GM12878 (cell line): ENCODE data around the gene OSBPL7. TPM values are rescaled to one million over a fixed set of nuclear protein-coding genes. Genes with fewer than 3 reads are reported as not detected.

Source experiments
- ATAC-seq: fragments of 200-7000 bp; cut with Tn5 transposase; 3 replicates; pipeline ENCODE4 v1.9.1; 2020; ENCODE audit warnings: mild to moderate bottlenecking, moderate library complexity
- BruUV-seq: library from RNA; stranded (reverse); fragments of 400-500 nt; replicated peaks from 2 replicates; lab custom pipeline; 2021; lab: Mats Ljungman, UMichigan
- CTCF ChIA-PET: fragments of 300-600 bp; sonication (Branson Sonifier 250); formaldehyde crosslinking; extraction: SDS; loops from one replicate; lab custom pipeline; 2021; ENCODE audit warnings: inconsistent platforms; lab: Yijun Ruan, JAX
- POLR2A ChIA-PET: fragments of 350-600 bp; formaldehyde crosslinking; extraction: SDS; loops from one replicate; lab custom pipeline; 2021; ENCODE audit warnings: inconsistent platforms; lab: Charles Lee
- RAD21 ChIA-PET: fragments of 300-600 bp; sonication (Branson Sonifier 250); formaldehyde crosslinking; loops from one replicate; lab custom pipeline; 2023; ENCODE audit warnings: antibody characterized with exemption; ENCODE audit not compliant: unreplicated experiment; lab: Charles Lee
- SMC1A ChIA-PET: fragments of 300-600 bp; sonication (Branson Sonifier 250); formaldehyde crosslinking; loops from one replicate; lab custom pipeline; 2023; ENCODE audit not compliant: unreplicated experiment, uncharacterized antibody; lab: Charles Lee
- DNase-seq: peaks from one replicate; pipeline ENCODE4 v3.0.0-alpha.2; 2011; ENCODE audit warnings: low read depth, low spot score
- FAIRE-seq: peaks from 3 replicates; lab custom pipeline; 2011; peaks lifted over from hg19 to GRCh38; lab: Jason Lieb, UNC
- H2AFZ ChIP-seq: 2 replicates; pipeline ENCODE4 v1.6.0; 2011; ENCODE audit warnings: low read depth, low read length, control low read depth; ENCODE audit not compliant: control insufficient read depth
- H3K27ac ChIP-seq: 2 replicates; pipeline ENCODE4 v1.5.1; 2011; ENCODE audit warnings: control low read depth; ENCODE audit not compliant: control insufficient read depth, insufficient read depth
- H3K27me3 ChIP-seq, 2 experiments: replicated peaks in 1 of 2; 2 replicates each; pipeline versions ENCODE4 v1.6.0 to v1.6.1; 2011; ENCODE audit warnings: low read length in 1 of 2; ENCODE audit not compliant: control insufficient read depth in 2 of 2, insufficient read depth in 2 of 2
- H3K36me3 ChIP-seq, 2 experiments: 2 replicates each; pipeline ENCODE4 v1.5.1; 2011; ENCODE audit warnings: low read length in 1 of 2; ENCODE audit not compliant: control insufficient read depth in 2 of 2, insufficient read depth in 2 of 2
- H3K4me1 ChIP-seq: 2 replicates; pipeline ENCODE4 v1.6.1; 2011; ENCODE audit warnings: mild to moderate bottlenecking, low read length, moderate library complexity, mixed read lengths; ENCODE audit not compliant: control insufficient read depth, insufficient read depth
- H3K4me2 ChIP-seq: 2 replicates; pipeline ENCODE4 v1.6.0; 2011; ENCODE audit warnings: control low read depth; ENCODE audit not compliant: control insufficient read depth, insufficient read depth
- H3K4me3 ChIP-seq: fragments of 200-600 bp; sonication (generic); 2 replicates; pipeline ENCODE4 v1.5.1; 2016
- H3K79me2 ChIP-seq: 2 replicates; pipeline ENCODE4 v1.6.0; 2011; ENCODE audit warnings: low read length; ENCODE audit not compliant: control insufficient read depth, insufficient read depth
- H3K9ac ChIP-seq: 2 replicates; pipeline ENCODE4 v1.8.0; 2011; ENCODE audit warnings: low read length, control low read depth, mixed read lengths; ENCODE audit not compliant: control insufficient read depth, insufficient read depth
- H3K9me3 ChIP-seq: replicated peaks from 3 replicates; pipeline ENCODE4 v1.5.1; 2011; ENCODE audit warnings: mild to moderate bottlenecking, low read length; ENCODE audit not compliant: control insufficient read depth, insufficient read depth
- H4K20me1 ChIP-seq: 2 replicates; pipeline ENCODE4 v1.6.0; 2011; ENCODE audit not compliant: control insufficient read depth, insufficient read depth
- BACH1 ChIP-seq: fragments of 450-650 bp; IDR thresholded peaks from 2 replicates; pipeline ENCODE4 v1.6.1; 2017; ENCODE audit warnings: mild to moderate bottlenecking, borderline replicate concordance
- CHD2 ChIP-seq: IDR thresholded peaks from 2 replicates; pipeline ENCODE4 v1.6.1; 2011; ENCODE audit warnings: low read depth, low read length, improper control_type of control experiment, borderline replicate concordance
- EZH2 ChIP-seq: IDR thresholded peaks from 2 replicates; pipeline ENCODE4 v1.6.1; 2012; ENCODE audit warnings: low read depth, mild to moderate bottlenecking, control low read depth, inconsistent platforms, low read length, borderline replicate concordance; ENCODE audit not compliant: control insufficient read depth
- MEF2B ChIP-seq: fragments of 450-650 bp; IDR thresholded peaks from 2 replicates; pipeline ENCODE4 v1.6.1; 2018; ENCODE audit warnings: mild to moderate bottlenecking, moderate library complexity; ENCODE audit not compliant: partially characterized antibody, poor library complexity, severe bottlenecking
- NR2C2 ChIP-seq: IDR thresholded peaks from 2 replicates; pipeline ENCODE4 v1.6.1; 2011; ENCODE audit warnings: borderline replicate concordance, low read depth; ENCODE audit not compliant: control insufficient read depth, insufficient read length
- NR2F1 ChIP-seq: fragments of 450-650 bp; conservative IDR thresholded peaks from 2 replicates; pipeline ENCODE4 v1.6.1; 2017; ENCODE audit warnings: mild to moderate bottlenecking
- PML ChIP-seq: IDR thresholded peaks from 2 replicates; pipeline ENCODE4 v1.6.1; 2012; ENCODE audit warnings: low read length, inconsistent platforms
- POLR2A ChIP-seq: IDR thresholded peaks from 2 replicates; pipeline ENCODE4 v1.6.1; 2011; ENCODE audit warnings: low read depth, mild to moderate bottlenecking, low read length
- SMAD5 ChIP-seq: IDR thresholded peaks from 2 replicates; pipeline ENCODE4 v1.6.1; 2016; ENCODE audit warnings: antibody characterized with exemption, low read depth
- SMC3 ChIP-seq: IDR thresholded peaks from 2 replicates; pipeline ENCODE4 v1.6.1; 2011; ENCODE audit warnings: low read length, improper control_type of control experiment, borderline replicate concordance
- SUZ12 ChIP-seq: fragments of 200-600 bp; sonication (generic); IDR thresholded peaks from one replicate; pipeline ENCODE4 v1.6.1; 2018; ENCODE audit warnings: antibody characterized with exemption, mild to moderate bottlenecking; ENCODE audit not compliant: unreplicated experiment
- TCF12 ChIP-seq: IDR thresholded peaks from 2 replicates; pipeline ENCODE4 v1.6.1; 2011; ENCODE audit warnings: low read depth, mild to moderate bottlenecking, low read length
- YY1 ChIP-seq: IDR thresholded peaks from 2 replicates; pipeline ENCODE4 v1.6.1; 2011; ENCODE audit warnings: low read depth, mild to moderate bottlenecking, low read length
- ZNF274 ChIP-seq: IDR thresholded peaks from one replicate; pipeline ENCODE4 v1.8.0; 2011; ENCODE audit not compliant: insufficient read length, insufficient read depth
- ZNF384 ChIP-seq: IDR thresholded peaks from 2 replicates; pipeline ENCODE4 v1.6.1; 2012; ENCODE audit warnings: low read depth, mild to moderate bottlenecking, low read length, improper control_type of control experiment, borderline replicate concordance
- WGBS: methylation state at CpG from one replicate; pipeline ENCODE4 v1.1.6; 2016; ENCODE audit warnings: low lambda C conversion rate; ENCODE audit not compliant: insufficient replicate concordance, insufficient coverage; ENCODE audit errors: missing lambda C conversion rate; 5-methylcytosine and 5-hydroxymethylcytosine counted together
- in situ Hi-C: fragments of 300-500 bp; cut with MboI; formaldehyde crosslinking; loops from 9 replicates; pipeline ENCODE4 v1.14.3; 2018; ENCODE audit warnings: mixed read lengths
- intact Hi-C: fragments of 100-400 bp; cut with micrococcal nuclease; formaldehyde crosslinking; loops from one replicate; pipeline ENCODE4 v1.14.2; 2022; ENCODE audit not compliant: unreplicated experiment
- polyA plus RNA-seq, 11 experiments: library from polyadenylated mRNA; depleted of rRNA in 4 of 11; unstranded in 6 of 11; stranded (reverse) in 5 of 11; fragments of >200 nt; fragmentation: Nextera tagmentation in 4 of 11; fragmentation: Illumina TruSeq in 1 of 11; extraction: Ambion mirVana in 4 of 11; extraction: Trizol in 1 of 11; gene quantifications; 1 replicate in 1 of 11; 2 replicates in 10 of 11; pipeline versions ENCODE4 v1.2.1 to v1.2.3, GENCODE V29; 2011 to 2016; ENCODE audit warnings: inconsistent platforms in 2 of 11, missing spikeins in 2 of 11, low read depth in 1 of 11
- total RNA-seq, 4 experiments: library from RNA; depleted of rRNA in 3 of 4; stranded (reverse); fragments of >200 nt in 3 of 4; fragmentation: Illumina TruSeq in 1 of 4; extraction: Trizol in 1 of 4; gene quantifications; 2 replicates each; pipeline versions ENCODE4 v1.2.1 to v1.2.3, GENCODE V29; 2013 to 2021
- TF ChIP-seq, protein P1 (sequence below): IDR thresholded peaks from 2 replicates; pipeline ENCODE4 v1.6.1; 2012; ENCODE audit warnings: mild to moderate bottlenecking, low read depth, low read length
- TF ChIP-seq, protein P2 (sequence below): fragments of 450-650 bp; IDR thresholded peaks from 2 replicates; pipeline ENCODE4 v1.6.1; 2016; ENCODE audit warnings: mild to moderate bottlenecking
- TF ChIP-seq, protein P3 (sequence below): fragments of 450-650 bp; IDR thresholded peaks from 2 replicates; pipeline ENCODE4 v1.6.1; 2017; ENCODE audit warnings: low read depth, mild to moderate bottlenecking, moderate library complexity

OSBPL7 gene
- total and polyA plus RNA-seq, 10 of the 15 experiments (the other 5 are each of a cell fraction or from before 2014, with no cell fraction given), result 0.50 to 16.1 (median 6.7) TPM

DNA sequence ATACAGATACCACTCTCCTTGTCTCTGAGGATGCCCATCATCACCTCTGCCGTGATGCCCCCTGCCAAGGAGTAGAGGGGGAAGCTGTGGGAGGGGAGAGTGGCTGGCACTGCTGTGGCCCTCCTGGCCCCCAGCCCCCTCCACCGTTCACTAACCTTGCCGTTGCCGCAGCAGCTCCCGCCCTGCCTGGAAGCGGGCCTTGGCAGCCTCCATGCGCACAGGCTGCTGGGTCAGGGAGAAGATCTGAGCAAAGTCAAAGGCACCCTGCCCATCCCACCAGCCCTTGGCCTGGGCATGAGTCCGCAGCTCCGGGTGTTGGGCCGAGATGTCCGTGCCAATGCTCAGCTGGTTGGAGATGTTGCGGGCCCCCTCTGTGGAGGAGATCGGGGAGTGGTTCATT, 17.0 kb upstream of the OSBPL7 start:
- H3K9ac ChIP-seq, result no peak overlapping the region
- H3K36me3 ChIP-seq, result no peaks in the 10 kb centered on the region
- ChIA-PET POLR2A (no interaction called here), SMC1A (no interaction called here), RAD21 (interaction anchor here (7.7 kb wide), 1 partner anchor 50 kb away, joined by 206 read pairs; no protein-coding TSS in a partner anchor), CTCF (interaction anchor here (8.5 kb wide), 1 partner anchor 179 kb away, joined by 82 read pairs; no protein-coding TSS in a partner anchor)
- H3K9me3 ChIP-seq, result no peaks in the 10 kb centered on the region
- WGBS, result 89% methylated on average over 13 of the region's 13 CpGs
- no peaks in the 10 kb centered on the region for H3K27me3 ChIP-seq
- in situ Hi-C loops (no loop called here), intact Hi-C loops (no loop called here)
- TF ChIP-seq, protein P1, sequence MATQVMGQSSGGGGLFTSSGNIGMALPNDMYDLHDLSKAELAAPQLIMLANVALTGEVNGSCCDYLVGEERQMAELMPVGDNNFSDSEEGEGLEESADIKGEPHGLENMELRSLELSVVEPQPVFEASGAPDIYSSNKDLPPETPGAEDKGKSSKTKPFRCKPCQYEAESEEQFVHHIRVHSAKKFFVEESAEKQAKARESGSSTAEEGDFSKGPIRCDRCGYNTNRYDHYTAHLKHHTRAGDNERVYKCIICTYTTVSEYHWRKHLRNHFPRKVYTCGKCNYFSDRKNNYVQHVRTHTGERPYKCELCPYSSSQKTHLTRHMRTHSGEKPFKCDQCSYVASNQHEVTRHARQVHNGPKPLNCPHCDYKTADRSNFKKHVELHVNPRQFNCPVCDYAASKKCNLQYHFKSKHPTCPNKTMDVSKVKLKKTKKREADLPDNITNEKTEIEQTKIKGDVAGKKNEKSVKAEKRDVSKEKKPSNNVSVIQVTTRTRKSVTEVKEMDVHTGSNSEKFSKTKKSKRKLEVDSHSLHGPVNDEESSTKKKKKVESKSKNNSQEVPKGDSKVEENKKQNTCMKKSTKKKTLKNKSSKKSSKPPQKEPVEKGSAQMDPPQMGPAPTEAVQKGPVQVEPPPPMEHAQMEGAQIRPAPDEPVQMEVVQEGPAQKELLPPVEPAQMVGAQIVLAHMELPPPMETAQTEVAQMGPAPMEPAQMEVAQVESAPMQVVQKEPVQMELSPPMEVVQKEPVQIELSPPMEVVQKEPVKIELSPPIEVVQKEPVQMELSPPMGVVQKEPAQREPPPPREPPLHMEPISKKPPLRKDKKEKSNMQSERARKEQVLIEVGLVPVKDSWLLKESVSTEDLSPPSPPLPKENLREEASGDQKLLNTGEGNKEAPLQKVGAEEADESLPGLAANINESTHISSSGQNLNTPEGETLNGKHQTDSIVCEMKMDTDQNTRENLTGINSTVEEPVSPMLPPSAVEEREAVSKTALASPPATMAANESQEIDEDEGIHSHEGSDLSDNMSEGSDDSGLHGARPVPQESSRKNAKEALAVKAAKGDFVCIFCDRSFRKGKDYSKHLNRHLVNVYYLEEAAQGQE, result no peak
- TF ChIP-seq BACH1 (no peak), ZNF384 (no peak), SMAD5 (no peak), NR2F1 (no peak), CHD2 (no peak), NR2C2 (no peak), YY1 (no peak), MEF2B (no peak), SUZ12 (no peak), POLR2A (no peak), ZNF274 (no peak), SMC3 (no peak), PML (no peak), TCF12 (no peak), EZH2 (no peak)
- TF ChIP-seq, protein P2, sequence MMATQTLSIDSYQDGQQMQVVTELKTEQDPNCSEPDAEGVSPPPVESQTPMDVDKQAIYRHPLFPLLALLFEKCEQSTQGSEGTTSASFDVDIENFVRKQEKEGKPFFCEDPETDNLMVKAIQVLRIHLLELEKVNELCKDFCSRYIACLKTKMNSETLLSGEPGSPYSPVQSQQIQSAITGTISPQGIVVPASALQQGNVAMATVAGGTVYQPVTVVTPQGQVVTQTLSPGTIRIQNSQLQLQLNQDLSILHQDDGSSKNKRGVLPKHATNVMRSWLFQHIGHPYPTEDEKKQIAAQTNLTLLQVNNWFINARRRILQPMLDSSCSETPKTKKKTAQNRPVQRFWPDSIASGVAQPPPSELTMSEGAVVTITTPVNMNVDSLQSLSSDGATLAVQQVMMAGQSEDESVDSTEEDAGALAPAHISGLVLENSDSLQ, result no peak
- TF ChIP-seq, protein P3, sequence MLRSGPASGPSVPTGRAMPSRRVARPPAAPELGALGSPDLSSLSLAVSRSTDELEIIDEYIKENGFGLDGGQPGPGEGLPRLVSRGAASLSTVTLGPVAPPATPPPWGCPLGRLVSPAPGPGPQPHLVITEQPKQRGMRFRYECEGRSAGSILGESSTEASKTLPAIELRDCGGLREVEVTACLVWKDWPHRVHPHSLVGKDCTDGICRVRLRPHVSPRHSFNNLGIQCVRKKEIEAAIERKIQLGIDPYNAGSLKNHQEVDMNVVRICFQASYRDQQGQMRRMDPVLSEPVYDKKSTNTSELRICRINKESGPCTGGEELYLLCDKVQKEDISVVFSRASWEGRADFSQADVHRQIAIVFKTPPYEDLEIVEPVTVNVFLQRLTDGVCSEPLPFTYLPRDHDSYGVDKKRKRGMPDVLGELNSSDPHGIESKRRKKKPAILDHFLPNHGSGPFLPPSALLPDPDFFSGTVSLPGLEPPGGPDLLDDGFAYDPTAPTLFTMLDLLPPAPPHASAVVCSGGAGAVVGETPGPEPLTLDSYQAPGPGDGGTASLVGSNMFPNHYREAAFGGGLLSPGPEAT, result no peak
- H3K79me2 ChIP-seq, result no peaks in the 10 kb centered on the region
- no peak overlapping the region for H3K4me3 ChIP-seq
- DNase-seq (no peak), ATAC-seq (no peak), FAIRE-seq (no peak)
- H3K4me1 ChIP-seq, result peaks cover 22% of the 10 kb centered on the region
- H3K4me2 ChIP-seq, result no peak overlapping the region
- BruUV-seq, result no TSS peak
- H4K20me1 ChIP-seq, result no peaks in the 10 kb centered on the region
- no peak overlapping the region for H2AFZ ChIP-seq
- no peak overlapping the region for H3K27ac ChIP-seq
